ENCODE results near the gene ITGB3BP.

ITGB3BP gene

DNA sequence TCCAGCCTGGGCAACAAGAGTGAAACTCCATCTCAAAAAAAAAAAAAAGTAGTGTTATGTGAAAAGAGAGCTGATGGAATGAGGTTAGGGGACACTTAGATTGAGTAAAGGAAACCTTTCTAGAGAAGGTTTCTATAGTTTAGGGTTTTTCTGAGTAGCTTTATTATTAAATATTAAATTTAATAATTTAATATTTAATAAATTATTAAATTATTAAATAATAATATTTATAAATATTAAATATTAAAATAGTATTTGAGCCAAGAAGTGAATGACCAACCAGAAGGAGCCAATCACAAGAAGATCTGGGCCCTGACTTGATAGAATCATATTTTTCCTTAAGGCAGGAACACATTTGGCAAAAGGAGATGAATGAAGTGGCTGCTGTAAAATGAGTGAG is 104.9 kb downstream of the ITGB3BP start:
- no peak overlapping the region for H3K27ac ChIP-seq (ENCODE audit: low read depth, low read length)
- H3K27me3 ChIP-seq (ENCODE audit: insufficient read depth, low read length) = no peaks in the 10 kb centered on the region
- no peak overlapping the region for H3K9ac ChIP-seq (ENCODE audit: low read depth, low read length)
- H3K4me3 ChIP-seq (ENCODE audit: low read length) = no peak overlapping the region
- H3K9me3 ChIP-seq (ENCODE audit: insufficient read depth, low read depth, low read length) = no peaks in the 10 kb centered on the region
- no peaks in the 10 kb centered on the region for H3K4me1 ChIP-seq (ENCODE audit: insufficient read depth, low read length)
- no peaks in the 10 kb centered on the region for H3K36me3 ChIP-seq (ENCODE audit: insufficient read depth, low read length)

- WGBS = 87% methylated on average over 3 of the region's 3 CpGs
- Histone ChIP-seq H3K9me3 (ENCODE audit: insufficient read depth, low read depth, low read length) (no peaks in the 10 kb centered on the region), H3K36me3 (ENCODE audit: insufficient read depth, low read length) (no peaks in the 10 kb centered on the region; the same call in 1 of the 2 replicates), H3K27ac (ENCODE audit: low read depth, low read length) (no peak overlapping the region), H3K9ac (ENCODE audit: low read depth, low read length) (no peak overlapping the region), H3K27me3 (ENCODE audit: insufficient read depth, low read length) (no peaks in the 10 kb centered on the region), H3K4me3 (ENCODE audit: low read length) (no peak overlapping the region), H3K4me1 (ENCODE audit: insufficient read depth, low read length) (no peaks in the 10 kb centered on the region; the same call in 1 of the 2 replicates)
Measured at GRCh38 chr1:63414691-63415365, 108.2 kb downstream of the ITGB3BP start.

GRCh38 chr1:63413394-63413793 is 109.6 kb downstream of the ITGB3BP start:
- Histone ChIP-seq H3K4me3 (ENCODE audit: low read length) (no peak overlapping the region), H3K27me3 (ENCODE audit: insufficient read depth, low read length) (no peaks in the 10 kb centered on the region), H3K27ac (ENCODE audit: low read depth, low read length) (no peak overlapping the region), H3K9ac (ENCODE audit: low read depth, low read length) (no peak overlapping the region), H3K36me3 (ENCODE audit: insufficient read depth, low read length) (no peaks in the 10 kb centered on the region; the same call in 1 of the 2 replicates), H3K9me3 (ENCODE audit: insufficient read depth, low read depth, low read length) (no peaks in the 10 kb centered on the region), H3K4me1 (ENCODE audit: insufficient read depth, low read length) (no peaks in the 10 kb centered on the region; the same call in 1 of the 2 replicates)
- 75% methylated on average over 1 of the region's 1 CpG for WGBS

- H3K36me3 ChIP-seq (ENCODE audit: insufficient read depth, low read length) = no peaks in the 10 kb centered on the region; the same call in none of the 2 replicates
- no peaks in the 10 kb centered on the region; the same call in 1 of the 2 replicates for H3K4me1 ChIP-seq (ENCODE audit: insufficient read depth, low read length)
- 92% methylated on average over 2 of the region's 2 CpGs for WGBS
Measured at GRCh38 chr1:63411066-63411465, 112.0 kb downstream of the ITGB3BP start.

GRCh38 chr1:63408331-63408730 is 114.7 kb downstream of the ITGB3BP start:
- WGBS = 96% methylated on average over 3 of the region's 4 CpGs
- H3K4me3 ChIP-seq (ENCODE audit: low read length) = no peak overlapping the region
- H3K36me3 ChIP-seq (ENCODE audit: insufficient read depth, low read length) = peaks cover 6% of the 10 kb centered on the region
- no peak overlapping the region for H3K27ac ChIP-seq (ENCODE audit: low read depth, low read length)
- H3K4me1 ChIP-seq (ENCODE audit: insufficient read depth, low read length) = no peaks in the 10 kb centered on the region; the same call in 1 of the 2 replicates
- no peaks in the 10 kb centered on the region for H3K27me3 ChIP-seq (ENCODE audit: insufficient read depth, low read length)
- no peaks in the 10 kb centered on the region for H3K9me3 ChIP-seq (ENCODE audit: insufficient read depth, low read depth, low read length)
- H3K9ac ChIP-seq (ENCODE audit: low read depth, low read length) = no peak overlapping the region

More at GRCh38 chr1:63411066-63411465, 112.0 kb downstream of the ITGB3BP start:
- Histone ChIP-seq H3K9ac (ENCODE audit: low read depth, low read length) (no peak overlapping the region), H3K9me3 (ENCODE audit: insufficient read depth, low read depth, low read length) (no peaks in the 10 kb centered on the region), H3K27me3 (ENCODE audit: insufficient read depth, low read length) (no peaks in the 10 kb centered on the region), H3K27ac (ENCODE audit: low read depth, low read length) (no peak overlapping the region), H3K4me3 (ENCODE audit: low read length) (no peak overlapping the region)

DNA sequence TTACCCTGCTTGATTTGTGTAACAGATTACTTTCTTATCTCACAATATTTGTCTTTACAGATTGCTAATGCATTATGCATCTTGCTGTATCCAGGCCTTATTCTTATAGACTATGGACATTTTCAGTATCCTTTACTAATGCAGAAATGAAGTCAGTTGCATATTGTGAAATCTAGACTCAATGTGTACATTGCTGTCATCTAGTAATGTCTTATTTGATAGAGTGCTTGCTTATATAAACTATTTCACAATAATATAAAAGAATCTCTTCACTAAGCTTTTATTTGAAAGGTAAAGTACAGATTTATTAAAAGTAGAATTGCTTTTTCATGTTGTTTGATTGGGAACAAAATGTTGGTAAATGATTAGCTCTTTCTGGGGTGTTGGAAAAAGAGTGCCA is 116.0 kb downstream of the ITGB3BP start:
- H3K9me3 ChIP-seq (ENCODE audit: insufficient read depth, low read depth, low read length) = no peaks in the 10 kb centered on the region
- no peaks in the 10 kb centered on the region; the same call in 1 of the 2 replicates for H3K4me1 ChIP-seq (ENCODE audit: insufficient read depth, low read length)
- no peak overlapping the region for H3K27ac ChIP-seq (ENCODE audit: low read depth, low read length)
- peaks cover 9% of the 10 kb centered on the region for H3K36me3 ChIP-seq (ENCODE audit: insufficient read depth, low read length)
- H3K27me3 ChIP-seq (ENCODE audit: insufficient read depth, low read length) = no peaks in the 10 kb centered on the region
- no peak overlapping the region for H3K4me3 ChIP-seq (ENCODE audit: low read length)
- no peak overlapping the region for H3K9ac ChIP-seq (ENCODE audit: low read depth, low read length)

GRCh38 chr1:63405987-63406386 is 117.0 kb downstream of the ITGB3BP start:
- Histone ChIP-seq H3K4me3 (ENCODE audit: low read length) (no peak overlapping the region), H3K9ac (ENCODE audit: low read depth, low read length) (no peak overlapping the region), H3K27ac (ENCODE audit: low read depth, low read length) (no peak overlapping the region), H3K4me1 (ENCODE audit: insufficient read depth, low read length) (no peaks in the 10 kb centered on the region), H3K9me3 (ENCODE audit: insufficient read depth, low read depth, low read length) (no peaks in the 10 kb centered on the region), H3K36me3 (ENCODE audit: insufficient read depth, low read length) (peaks cover 10% of the 10 kb centered on the region), H3K27me3 (ENCODE audit: insufficient read depth, low read length) (no peaks in the 10 kb centered on the region)

DNA sequence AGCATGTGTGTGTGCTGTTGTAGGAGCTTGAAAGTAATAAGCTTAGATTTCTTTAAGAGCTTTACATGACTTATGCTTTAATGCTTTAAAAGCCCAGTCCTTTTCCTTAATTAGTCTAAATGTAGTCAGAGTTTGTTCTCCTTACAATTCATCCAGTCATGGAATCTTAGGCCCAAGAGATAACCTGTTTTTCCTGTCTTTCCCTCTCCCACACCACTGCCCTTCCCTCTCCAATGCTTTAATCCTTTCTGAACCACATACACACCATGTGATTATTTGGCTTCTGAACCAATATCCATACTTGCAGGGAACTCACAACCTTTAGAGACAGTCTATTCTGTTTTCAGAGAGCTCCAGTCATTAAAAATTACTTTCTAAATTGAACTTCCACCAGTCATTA is 118.0 kb downstream of the ITGB3BP start:
- Histone ChIP-seq H3K36me3 (ENCODE audit: insufficient read depth, low read length) (peaks cover 10% of the 10 kb centered on the region), H3K4me1 (ENCODE audit: insufficient read depth, low read length) (no peaks in the 10 kb centered on the region), H3K9ac (ENCODE audit: low read depth, low read length) (no peak overlapping the region), H3K27ac (ENCODE audit: low read depth, low read length) (no peak overlapping the region; the same call in 1 of the 2 replicates), H3K4me3 (ENCODE audit: low read length) (no peak overlapping the region), H3K9me3 (ENCODE audit: insufficient read depth, low read depth, low read length) (no peaks in the 10 kb centered on the region), H3K27me3 (ENCODE audit: insufficient read depth, low read length) (no peaks in the 10 kb centered on the region)

GRCh38 chr1:63403386-63403785 is 119.6 kb downstream of the ITGB3BP start:
- Histone ChIP-seq H3K4me1 (ENCODE audit: insufficient read depth, low read length) (no peaks in the 10 kb centered on the region), H3K27me3 (ENCODE audit: insufficient read depth, low read length) (no peaks in the 10 kb centered on the region), H3K9ac (ENCODE audit: low read depth, low read length) (no peak overlapping the region), H3K27ac (ENCODE audit: low read depth, low read length) (no peak overlapping the region), H3K4me3 (ENCODE audit: low read length) (no peak overlapping the region), H3K9me3 (ENCODE audit: insufficient read depth, low read depth, low read length) (no peaks in the 10 kb centered on the region), H3K36me3 (ENCODE audit: insufficient read depth, low read length) (peaks cover 15% of the 10 kb centered on the region)
- WGBS = 100% methylated on average over 2 of the region's 3 CpGs

DNA sequence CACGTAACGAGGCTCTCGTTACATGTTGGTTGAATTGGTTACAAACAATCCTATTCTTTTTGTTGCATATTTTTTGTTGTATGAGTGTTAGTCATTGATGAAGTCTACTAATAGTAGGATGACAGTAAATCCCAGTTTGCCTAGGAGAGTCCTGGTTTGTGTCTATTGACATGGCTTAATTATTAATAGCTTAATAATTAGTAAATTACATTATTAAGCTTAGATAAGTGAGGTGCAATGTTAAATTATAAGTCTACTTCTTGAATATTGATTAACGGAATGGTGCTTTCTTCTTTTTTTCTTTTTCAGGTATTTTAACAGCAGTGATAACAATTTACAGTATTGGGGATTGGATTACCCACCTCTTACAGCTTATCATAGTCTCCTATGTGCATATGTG is 121.1 kb downstream of the ITGB3BP start:
- H3K27ac ChIP-seq (ENCODE audit: low read depth, low read length) = no peak overlapping the region
- no peaks in the 10 kb centered on the region for H3K9me3 ChIP-seq (ENCODE audit: insufficient read depth, low read depth, low read length)
- no peak overlapping the region for H3K4me3 ChIP-seq (ENCODE audit: low read length)
- peaks cover 19% of the 10 kb centered on the region for H3K36me3 ChIP-seq (ENCODE audit: insufficient read depth, low read length)
- H3K27me3 ChIP-seq (ENCODE audit: insufficient read depth, low read length) = no peaks in the 10 kb centered on the region
- no peaks in the 10 kb centered on the region for H3K4me1 ChIP-seq (ENCODE audit: insufficient read depth, low read length)
- WGBS = 68% methylated on average over 3 of the region's 4 CpGs
- no peak overlapping the region for H3K9ac ChIP-seq (ENCODE audit: low read depth, low read length)
